Fibroblast of upper back skin (primary cell): ENCODE data around the gene MMP7.

Source experiments
- DNase-seq: peaks from one replicate; pipeline ENCODE4 v3.0.0-alpha.2; 2013

MMP7 gene

GRCh38 chr11:102493524-102493923 is 37.0 kb downstream of the MMP7 start:
- no peak for DNase-seq

GRCh38 chr11:102491969-102492368 is 38.6 kb downstream of the MMP7 start:
- DNase-seq, result no peak

- no peak for DNase-seq
Measured at GRCh38 chr11:102489186-102490145, 41.1 kb downstream of the MMP7 start.

GRCh38 chr11:102488208-102488607 is 42.3 kb downstream of the MMP7 start:
- DNase-seq, result no peak

- no peak for DNase-seq
Measured at GRCh38 chr11:102487214-102487613, 43.3 kb downstream of the MMP7 start.

GRCh38 chr11:102486584-102486983 is 44.0 kb downstream of the MMP7 start:
- DNase-seq, result no peak

- no peak for DNase-seq
Measured at GRCh38 chr11:102485095-102485722, 45.3 kb downstream of the MMP7 start.

- DNase-seq, result no peak
Measured at GRCh38 chr11:102482433-102482832, 48.1 kb downstream of the MMP7 start.

- no peak for DNase-seq
Measured at GRCh38 chr11:102479733-102480132, 50.8 kb downstream of the MMP7 start.

GRCh38 chr11:102478673-102479299 is 51.8 kb downstream of the MMP7 start:
- no peak for DNase-seq

GRCh38 chr11:102476812-102477211 is 53.7 kb downstream of the MMP7 start:
- peak; percentile 24 for DNase-seq

GRCh38 chr11:102476069-102476468 is 54.5 kb downstream of the MMP7 start:
- DNase-seq, result peak; percentile 31

- DNase-seq, result no peak
Measured at GRCh38 chr11:102473543-102473942, 57.0 kb downstream of the MMP7 start.

- no peak for DNase-seq
Measured at GRCh38 chr11:102472127-102472526, 58.4 kb downstream of the MMP7 start.

- no peak for DNase-seq
Measured at GRCh38 chr11:102471474-102471873, 59.1 kb downstream of the MMP7 start.
